CD8-positive, alpha-beta memory T cell (primary cell): ENCODE measurements around the gene WHRN. TPM values are rescaled to one million over a fixed set of nuclear protein-coding genes. Genes with fewer than 3 reads are reported as not detected.
A peak's percentile ranks its signal among the peaks of the same experiment; 100 is the strongest.

Experiments used
- CTCF ChIA-PET: fragments of 350-600 bp; sonication (Branson Sonifier 250); formaldehyde crosslinking; loops from one replicate; lab custom pipeline; 2021; ENCODE audit warnings: antibody characterized with exemption; lab: Charles Lee
- POLR2A ChIA-PET: fragments of 350-600 bp; sonication (Branson Sonifier 250); formaldehyde crosslinking; loops from one replicate; lab custom pipeline; 2021; ENCODE audit warnings: antibody characterized with exemption; lab: Charles Lee
- DNase-seq, 5 donors: peaks; one replicate each; pipeline versions ENCODE4 v3.0.0 to v3.0.0-alpha.2; 2020 to 2022; ENCODE audit warnings: mixed read lengths in 1 of 5
- H3K27ac ChIP-seq: one replicate; pipeline ENCODE4 v1.7.0; 2013; ENCODE audit warnings: low read depth, mild to moderate bottlenecking, low read length, moderate library complexity
- H3K27me3 ChIP-seq: 2 replicates; pipeline ENCODE4 v1.7.0; 2013; ENCODE audit warnings: low read length, mild to moderate bottlenecking; ENCODE audit not compliant: insufficient read depth, poor library complexity, severe bottlenecking
- H3K36me3 ChIP-seq: 2 replicates; pipeline ENCODE4 v1.7.0; 2013; ENCODE audit warnings: mild to moderate bottlenecking, low read length, moderate library complexity; ENCODE audit not compliant: insufficient read depth
- H3K4me1 ChIP-seq: 2 replicates; pipeline ENCODE4 v1.7.0; 2013; ENCODE audit warnings: mild to moderate bottlenecking, low read length, moderate library complexity; ENCODE audit not compliant: insufficient read depth
- H3K4me3 ChIP-seq: 2 replicates; pipeline ENCODE4 v1.7.0; 2013; ENCODE audit warnings: mild to moderate bottlenecking, low read length
- H3K9me3 ChIP-seq: 2 replicates; pipeline ENCODE4 v1.7.0; 2013; ENCODE audit warnings: mild to moderate bottlenecking, low read length
- H3K27ac Mint-ChIP-seq, 8 donors: one replicate each; pipeline ENCODE4 v1.8.0; 2020 to 2021; ENCODE audit warnings: mixed read lengths in 8 of 8, mild to moderate bottlenecking in 6 of 8, inconsistent platforms in 3 of 8, moderate library complexity in 3 of 8
- H3K27me3 Mint-ChIP-seq, 2 donors: one replicate each; pipeline ENCODE4 v1.8.0; 2020 to 2021; ENCODE audit warnings: mixed read lengths in 2 of 2, mild to moderate bottlenecking in 1 of 2, moderate library complexity in 1 of 2
- H3K36me3 Mint-ChIP-seq, 3 donors: one replicate each; pipeline ENCODE4 v1.8.0; 2020 to 2021; ENCODE audit warnings: mixed read lengths in 3 of 3, inconsistent platforms in 1 of 3, mild to moderate bottlenecking in 1 of 3
- H3K4me1 Mint-ChIP-seq, 3 donors: one replicate each; pipeline ENCODE4 v1.8.0; 2020 to 2021; ENCODE audit warnings: mixed read lengths in 3 of 3, inconsistent platforms in 1 of 3, mild to moderate bottlenecking in 1 of 3
- H3K4me3 Mint-ChIP-seq, 7 donors: one replicate each; pipeline ENCODE4 v1.8.0; 2020 to 2021; ENCODE audit warnings: mixed read lengths in 7 of 7, mild to moderate bottlenecking in 6 of 7, moderate library complexity in 4 of 7, inconsistent platforms in 2 of 7
- H3K9me3 Mint-ChIP-seq, 5 donors: one replicate each; pipeline ENCODE4 v1.8.0; 2020 to 2022; ENCODE audit warnings: mixed read lengths in 5 of 5, mild to moderate bottlenecking in 3 of 5, moderate library complexity in 2 of 5, inconsistent platforms in 1 of 5
- polyA plus RNA-seq: library from polyadenylated mRNA; unstranded; fragments of 300-500 nt; fragmentation: Illumina TruSeq; gene quantifications from one replicate; pipeline ENCODE4 v1.2.3, GENCODE V29; 2021
- total RNA-seq, 2 experiments: library from RNA; stranded (reverse); gene quantifications; one replicate each; pipeline ENCODE4 v1.2.3, GENCODE V29; 2021

The WHRN gene
- total and polyA plus RNA-seq, 3 experiments from 2014 or later = 5.5 to 9.0 (median 8.6) TPM

GRCh38 chr9:114418053-114418452, 87.2 kb downstream of the WHRN start:
- no peaks in the 10 kb centered on the region for H3K9me3 Mint-ChIP-seq
- no peaks in the 10 kb centered on the region for H3K36me3 ChIP-seq
- CTCF ChIA-PET = interaction anchor here (0.8 to 8.2 kb wide), 4 partner anchors 12 to 236 kb away, joined by 3 to 41 read pairs (median 6); no protein-coding TSS in a partner anchor

GRCh38 chr9:114417511-114417910, 87.8 kb downstream of the WHRN start:
- Mint-ChIP-seq H3K27ac (peak overlapping the region in 4 of 8 donors; percentile 26 to 86 (median 60)), H3K4me3 (peak overlapping the region in 1 of 7 donors; percentile 19), H3K4me1 (peaks cover 16 to 18% (median 17%) of the 10 kb centered on the region in 3 donors), H3K9me3 (no peaks in the 10 kb centered on the region), H3K36me3 (peaks cover 0 to 10% (median 3%) of the 10 kb centered on the region in 3 donors), H3K27me3 (no peaks in the 10 kb centered on the region)
- no peak overlapping the region for H3K4me3 ChIP-seq
- ChIA-PET POLR2A (no interaction called here), CTCF (interaction anchor here (0.7 to 8.2 kb wide), 4 partner anchors 12 to 33 kb away, joined by 3 to 41 read pairs (median 4); no protein-coding TSS in a partner anchor)
- H3K27ac ChIP-seq = no peak overlapping the region
- no peaks in the 10 kb centered on the region for H3K4me1 ChIP-seq
- H3K36me3 ChIP-seq = no peaks in the 10 kb centered on the region
- no peaks in the 10 kb centered on the region for H3K27me3 ChIP-seq
- DNase-seq = no peak
- no peaks in the 10 kb centered on the region for H3K9me3 ChIP-seq

More at GRCh38 chr9:114418053-114418452, 87.2 kb downstream of the WHRN start:
- Mint-ChIP-seq H3K36me3 (peaks cover 0 to 10% (median 3%) of the 10 kb centered on the region in 3 donors), H3K27ac (peak overlapping the region in 2 of 8 donors; percentile 26 to 28), H3K4me1 (peaks cover 16 to 18% (median 17%) of the 10 kb centered on the region in 3 donors), H3K4me3 (peak overlapping the region in 2 of 7 donors; percentile 19 to 32), H3K27me3 (no peaks in the 10 kb centered on the region)
- Histone ChIP-seq H3K9me3 (no peaks in the 10 kb centered on the region), H3K4me3 (no peak overlapping the region), H3K27me3 (no peaks in the 10 kb centered on the region), H3K4me1 (no peaks in the 10 kb centered on the region), H3K27ac (no peak overlapping the region)
- DNase-seq = no peak
- POLR2A ChIA-PET = no interaction called here

GRCh38 chr9:114416906-114417305, 88.4 kb downstream of the WHRN start:
- H3K27me3 ChIP-seq = no peaks in the 10 kb centered on the region
- Mint-ChIP-seq H3K9me3 (no peaks in the 10 kb centered on the region), H3K27me3 (peaks cover 0 to 1% of the 10 kb centered on the region in 2 donors), H3K4me3 (no peak overlapping the region), H3K27ac (peak overlapping the region in 3 of 8 donors; percentile 12 to 85 (median 43)), H3K36me3 (peaks cover 0 to 7% (median 3%) of the 10 kb centered on the region in 3 donors), H3K4me1 (peaks cover 16 to 18% (median 17%) of the 10 kb centered on the region in 3 donors)
- no peaks in the 10 kb centered on the region for H3K36me3 ChIP-seq
- ChIA-PET POLR2A (no interaction called here), CTCF (interaction anchor here (0.7 to 8.2 kb wide), 3 partner anchors 11 to 34 kb away, joined by 3 to 41 read pairs (median 4); no protein-coding TSS in a partner anchor)
- DNase-seq = no peak
- no peak overlapping the region for H3K4me3 ChIP-seq
- no peaks in the 10 kb centered on the region for H3K4me1 ChIP-seq
- H3K9me3 ChIP-seq = no peaks in the 10 kb centered on the region
- H3K27ac ChIP-seq = no peak overlapping the region

- Histone ChIP-seq H3K4me1 (no peaks in the 10 kb centered on the region), H3K4me3 (no peak overlapping the region), H3K27ac (no peak overlapping the region), H3K36me3 (no peaks in the 10 kb centered on the region), H3K9me3 (no peaks in the 10 kb centered on the region), H3K27me3 (no peaks in the 10 kb centered on the region)
- ChIA-PET POLR2A (no interaction called here), CTCF (interaction anchor here (1.8 to 8.2 kb wide), 2 partner anchors 10 to 35 kb away, joined by 4 to 41 read pairs; no protein-coding TSS in a partner anchor)
- Mint-ChIP-seq H3K36me3 (peaks cover 0 to 7% (median 3%) of the 10 kb centered on the region in 3 donors), H3K27me3 (peaks cover 0 to 1% of the 10 kb centered on the region in 2 donors), H3K4me3 (no peak overlapping the region), H3K27ac (peak overlapping the region in 5 of 8 donors; percentile 12 to 43 (median 26)), H3K4me1 (peaks cover 16 to 18% (median 17%) of the 10 kb centered on the region in 3 donors), H3K9me3 (no peaks in the 10 kb centered on the region)
- DNase-seq = no peak
These were observed 89.0 kb downstream of the WHRN start for GRCh38 chr9:114416290-114416689.

- Histone ChIP-seq H3K36me3 (no peaks in the 10 kb centered on the region), H3K27ac (no peak overlapping the region), H3K27me3 (no peaks in the 10 kb centered on the region), H3K4me1 (no peaks in the 10 kb centered on the region), H3K4me3 (no peak overlapping the region), H3K9me3 (no peaks in the 10 kb centered on the region)
- peaks cover 0 to 1% of the 10 kb centered on the region in 2 donors for H3K27me3 Mint-ChIP-seq
- H3K9me3 Mint-ChIP-seq = peaks cover 0 to 2% (median 0%) of the 10 kb centered on the region in 5 donors
- peaks cover 0 to 6% (median 0%) of the 10 kb centered on the region in 3 donors for H3K36me3 Mint-ChIP-seq
- H3K27ac Mint-ChIP-seq = peak overlapping the region in 1 of 8 donors; percentile 64
- H3K4me1 Mint-ChIP-seq = peaks cover 16 to 18% (median 17%) of the 10 kb centered on the region in 3 donors
- ChIA-PET CTCF (interaction anchor here (1.2 to 8.2 kb wide), 3 partner anchors 8 to 239 kb away, joined by 5 to 41 read pairs (median 11); no protein-coding TSS in a partner anchor), POLR2A (no interaction called here)
- no peak for DNase-seq
- H3K4me3 Mint-ChIP-seq = no peak overlapping the region
These were observed 90.9 kb downstream of the WHRN start for GRCh38 chr9:114414346-114414745.

- Histone ChIP-seq H3K4me1 (no peaks in the 10 kb centered on the region), H3K9me3 (no peaks in the 10 kb centered on the region), H3K4me3 (no peak overlapping the region), H3K36me3 (no peaks in the 10 kb centered on the region), H3K27me3 (no peaks in the 10 kb centered on the region), H3K27ac (no peak overlapping the region)
- Mint-ChIP-seq H3K36me3 (peaks cover 0 to 6% (median 0%) of the 10 kb centered on the region in 3 donors), H3K4me3 (no peak overlapping the region), H3K27me3 (peaks cover 0 to 1% of the 10 kb centered on the region in 2 donors), H3K4me1 (peaks cover 15 to 18% (median 17%) of the 10 kb centered on the region in 3 donors), H3K9me3 (peaks cover 0 to 2% (median 0%) of the 10 kb centered on the region in 5 donors), H3K27ac (no peak overlapping the region)
- CTCF ChIA-PET = interaction anchor here (3.3 kb wide), 1 partner anchor 240 kb away, joined by 11 read pairs; no protein-coding TSS in a partner anchor
- DNase-seq = no peak
- POLR2A ChIA-PET = no interaction called here
These were observed 91.4 kb downstream of the WHRN start for GRCh38 chr9:114413861-114414301.

- Mint-ChIP-seq H3K9me3 (peaks cover 0 to 2% (median 0%) of the 10 kb centered on the region in 5 donors), H3K36me3 (peaks cover 0 to 1% (median 0%) of the 10 kb centered on the region in 3 donors), H3K4me3 (no peak overlapping the region), H3K27ac (peak overlapping the region in 1 of 8 donors; percentile 54), H3K4me1 (peaks cover 0 to 2% (median under 1%) of the 10 kb centered on the region in 3 donors), H3K27me3 (peaks cover 0 to 1% of the 10 kb centered on the region in 2 donors)
- Histone ChIP-seq H3K9me3 (no peaks in the 10 kb centered on the region), H3K36me3 (no peaks in the 10 kb centered on the region), H3K4me1 (no peaks in the 10 kb centered on the region), H3K27me3 (no peaks in the 10 kb centered on the region), H3K4me3 (no peak overlapping the region), H3K27ac (no peak overlapping the region)
- POLR2A ChIA-PET = no interaction called here
- CTCF ChIA-PET = interaction anchor here (3.3 kb wide), 1 partner anchor 241 kb away, joined by 11 read pairs; no protein-coding TSS in a partner anchor
- DNase-seq = no peak
These were observed 93.1 kb downstream of the WHRN start for GRCh38 chr9:114412048-114412683.
